Omental fat pad (tissue), 4 donors: Measurements from ENCODE around the gene ZZZ3. TPM values are rescaled to one million over a fixed set of nuclear protein-coding genes. Genes with fewer than 3 reads are reported as not detected.
"Not testable (repeated sequence)": the region's sequence is repeated elsewhere in the genome, so short reads cannot be mapped to it uniquely, and the experiment has no call there.

ENCODE experiments used
- ATAC-seq: fragments of 150-250 bp; one replicate; pipeline ENCODE4 v1.9.1; 2016; ENCODE audit warnings: mild to moderate bottlenecking, moderate library complexity; ENCODE audit not compliant: low FRiP score
- DNase-seq: peaks from one replicate; pipeline ENCODE4 v3.0.0-alpha.2; 2019; ENCODE audit warnings: low spot score
- total RNA-seq, 4 donors: library from RNA; depleted of rRNA; stranded (reverse); fragments of >200 nt; gene quantifications; one replicate each; pipeline ENCODE4 v1.1.0, GENCODE V29; 2016
- TF ChIP-seq, protein P1 (sequence below), 3 donors: fragments of 450-650 bp; IDR thresholded peaks; one replicate each; pipeline ENCODE4 v1.5.1; 2016 to 2017; ENCODE audit warnings: antibody characterized with exemption in 3 of 3, mild to moderate bottlenecking in 3 of 3, moderate library complexity in 2 of 3

The ZZZ3 gene
- total RNA-seq, 4 donors from 2014 or later = 41.2 to 78.7 (median 53.2) TPM

DNA sequence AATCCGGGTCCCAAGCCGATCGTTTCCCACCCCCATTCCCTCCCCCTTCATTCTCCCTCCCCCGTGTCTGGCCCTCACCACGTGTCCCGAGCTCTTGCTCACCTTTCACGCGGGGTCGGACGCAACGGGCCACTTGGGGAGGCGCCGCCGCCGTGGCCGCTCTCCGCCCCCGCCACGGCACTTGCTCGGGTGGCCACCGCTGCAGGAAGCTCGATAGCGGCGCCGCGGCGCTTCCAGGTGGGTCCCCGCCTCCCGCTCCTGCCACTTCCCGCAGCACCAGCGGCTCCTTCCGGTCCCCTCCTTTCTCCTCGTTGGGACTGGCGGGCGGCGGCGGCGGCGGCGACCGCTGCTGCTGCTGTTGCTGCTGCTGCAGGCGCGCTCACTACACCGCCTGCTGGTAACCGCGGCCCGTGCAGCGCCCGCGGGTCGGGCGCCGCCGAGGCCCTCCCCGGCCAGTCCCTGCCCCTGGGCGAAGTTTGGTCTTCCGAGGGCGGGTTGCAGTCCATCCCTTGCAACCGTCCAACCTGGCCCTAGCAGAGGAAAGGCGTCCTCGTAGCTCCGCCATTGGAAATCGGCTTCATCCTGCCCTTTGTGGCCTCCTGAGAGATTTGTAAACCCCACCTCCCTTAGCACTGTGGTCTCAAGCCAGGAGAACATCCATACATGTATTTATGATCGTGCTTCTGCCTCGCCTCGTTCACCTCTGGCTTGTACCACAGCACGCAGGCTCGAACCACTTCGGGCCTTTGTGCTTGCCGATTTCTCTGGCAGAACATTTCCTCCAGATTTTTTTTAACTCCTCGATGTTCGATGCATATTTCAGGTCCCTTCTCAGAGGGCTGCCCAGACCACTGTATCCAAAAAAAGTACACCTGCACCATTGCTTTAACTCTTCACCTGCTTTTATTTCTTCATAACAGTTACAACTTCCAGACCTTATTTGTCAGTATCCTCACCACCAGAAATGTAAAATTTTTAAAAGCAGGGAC is 996 bp upstream of the ZZZ3 start:
- TF ChIP-seq, protein P1, sequence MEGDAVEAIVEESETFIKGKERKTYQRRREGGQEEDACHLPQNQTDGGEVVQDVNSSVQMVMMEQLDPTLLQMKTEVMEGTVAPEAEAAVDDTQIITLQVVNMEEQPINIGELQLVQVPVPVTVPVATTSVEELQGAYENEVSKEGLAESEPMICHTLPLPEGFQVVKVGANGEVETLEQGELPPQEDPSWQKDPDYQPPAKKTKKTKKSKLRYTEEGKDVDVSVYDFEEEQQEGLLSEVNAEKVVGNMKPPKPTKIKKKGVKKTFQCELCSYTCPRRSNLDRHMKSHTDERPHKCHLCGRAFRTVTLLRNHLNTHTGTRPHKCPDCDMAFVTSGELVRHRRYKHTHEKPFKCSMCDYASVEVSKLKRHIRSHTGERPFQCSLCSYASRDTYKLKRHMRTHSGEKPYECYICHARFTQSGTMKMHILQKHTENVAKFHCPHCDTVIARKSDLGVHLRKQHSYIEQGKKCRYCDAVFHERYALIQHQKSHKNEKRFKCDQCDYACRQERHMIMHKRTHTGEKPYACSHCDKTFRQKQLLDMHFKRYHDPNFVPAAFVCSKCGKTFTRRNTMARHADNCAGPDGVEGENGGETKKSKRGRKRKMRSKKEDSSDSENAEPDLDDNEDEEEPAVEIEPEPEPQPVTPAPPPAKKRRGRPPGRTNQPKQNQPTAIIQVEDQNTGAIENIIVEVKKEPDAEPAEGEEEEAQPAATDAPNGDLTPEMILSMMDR (IDR thresholded peaks at IDR 0.05) = peak in 1 of 3 donors; percentile 91
- ATAC-seq (peak; percentile 96), DNase-seq (peak; percentile 60)

DNA sequence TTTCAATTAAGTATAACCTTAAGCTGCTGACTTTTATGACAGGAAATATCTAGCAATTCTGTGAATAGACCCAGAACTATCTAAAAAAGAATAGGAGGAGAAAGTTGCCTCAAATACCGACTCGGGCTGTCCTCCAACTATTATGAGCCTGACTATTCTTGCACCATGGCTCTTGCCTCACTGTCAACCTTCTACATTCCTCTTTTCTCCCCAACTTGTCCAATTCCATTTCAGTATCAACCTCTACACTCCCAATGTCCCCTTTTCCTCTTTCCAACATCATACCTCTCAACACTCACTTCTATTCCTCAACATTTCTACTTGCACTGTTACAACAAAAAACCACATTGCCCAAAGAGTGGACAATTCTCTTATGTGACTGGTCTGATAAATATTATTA is 2.3 kb downstream of the ZZZ3 start:
- TF ChIP-seq, protein P1 (IDR thresholded peaks at IDR 0.05) = no peak
- ATAC-seq (no peak), DNase-seq (no peak)

DNA sequence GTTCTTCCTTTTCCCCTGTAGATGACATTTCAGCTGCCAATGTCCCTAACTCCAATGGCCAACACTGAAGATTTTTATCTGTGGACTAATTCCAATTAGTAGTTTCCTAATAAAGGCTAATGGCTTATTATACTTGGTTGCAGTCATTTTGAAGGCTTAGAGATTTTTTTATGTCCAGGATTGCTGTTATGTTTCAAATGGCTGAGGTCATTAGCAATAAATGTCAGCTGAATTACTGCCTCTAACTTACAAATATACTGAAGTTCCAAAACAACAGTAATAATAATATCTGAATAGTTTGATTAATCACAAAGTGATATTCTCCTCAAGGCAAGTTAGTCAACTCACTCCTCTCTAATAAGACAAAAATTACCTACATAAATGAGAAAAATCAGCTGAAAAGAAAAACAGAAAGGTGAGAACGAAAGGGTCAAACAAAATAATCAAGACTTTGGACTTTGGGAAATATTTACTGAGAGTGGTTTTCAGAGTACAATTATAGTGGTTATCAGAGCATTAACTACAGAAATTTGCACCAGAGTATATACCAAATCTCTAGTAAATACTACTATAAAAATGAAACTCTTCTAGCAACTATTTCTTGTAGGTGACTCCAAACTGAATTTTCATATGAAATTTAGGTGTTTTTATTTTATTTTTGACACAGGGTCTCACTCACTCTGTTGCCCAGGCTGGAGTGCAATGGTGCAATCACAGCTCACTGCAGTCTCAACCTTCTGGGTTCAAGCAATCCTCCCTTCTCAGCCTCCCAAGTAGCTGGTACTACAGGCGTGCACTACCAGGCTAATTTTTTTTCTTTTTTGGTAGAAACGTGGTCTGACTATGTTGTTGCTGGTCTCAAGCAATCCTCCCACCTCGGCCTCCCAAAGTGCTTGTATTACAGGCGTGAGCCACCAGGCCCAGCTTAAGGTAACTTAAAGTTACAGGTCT is 3.5 kb downstream of the ZZZ3 start:
- no peak for DNase-seq

DNA sequence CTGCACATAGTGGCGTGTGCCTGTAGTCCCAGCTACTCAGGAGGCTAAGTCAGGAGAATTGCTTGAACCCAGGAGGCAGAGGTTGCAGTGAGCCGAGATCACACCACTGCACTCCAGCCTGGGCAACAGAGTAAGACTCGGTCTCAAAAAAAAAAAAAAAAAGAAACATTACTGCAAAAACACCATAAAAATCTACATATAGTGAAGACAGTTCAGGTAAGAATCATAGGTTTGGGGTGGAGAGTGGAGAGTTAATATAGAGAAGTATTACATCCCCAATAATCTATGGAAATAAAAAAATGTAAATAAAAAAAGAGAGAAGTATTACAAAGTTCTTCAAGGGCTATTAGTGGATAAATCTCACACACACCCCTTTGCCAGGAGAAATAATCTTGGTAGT is 7.7 kb downstream of the ZZZ3 start:
- DNase-seq, ATAC-seq: not testable (repeated sequence)

More for the DNA sequence above, 3.5 kb downstream of the ZZZ3 start:
- TF ChIP-seq, protein P1 (IDR thresholded peaks at IDR 0.05) = no peak
- no peak for ATAC-seq

DNA sequence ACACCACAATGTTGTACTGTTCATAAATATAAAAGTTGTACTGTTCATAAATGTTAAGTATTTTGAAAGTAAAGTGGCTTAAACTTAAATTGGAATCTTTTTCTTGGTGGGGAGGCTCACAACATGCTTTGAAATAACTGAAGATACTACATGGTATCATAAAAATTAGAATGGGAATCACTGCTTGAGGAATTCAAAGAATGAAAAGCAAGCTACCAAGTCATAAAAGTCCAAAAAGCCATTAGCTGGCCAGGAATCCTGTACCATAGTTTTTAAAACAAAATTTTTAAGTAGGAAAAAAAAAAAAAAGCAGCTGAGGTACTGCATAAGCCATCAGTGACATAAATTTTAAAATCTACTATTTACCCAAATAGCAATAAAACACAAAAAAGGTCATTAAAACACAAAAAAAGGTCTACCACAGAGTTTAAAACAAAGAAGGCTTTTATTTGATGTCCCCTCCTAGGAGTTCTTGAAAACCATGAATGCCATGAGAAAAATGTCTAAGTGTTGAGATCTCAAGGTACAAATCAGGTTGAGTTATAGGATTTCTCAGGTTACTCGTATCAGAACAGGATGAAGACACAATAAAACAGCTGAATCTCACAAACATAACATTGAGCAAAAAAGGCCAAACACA is 8.6 kb downstream of the ZZZ3 start:
- TF ChIP-seq, protein P1 (IDR thresholded peaks at IDR 0.05) = no peak
- no peak for ATAC-seq
- DNase-seq = no peak

DNA sequence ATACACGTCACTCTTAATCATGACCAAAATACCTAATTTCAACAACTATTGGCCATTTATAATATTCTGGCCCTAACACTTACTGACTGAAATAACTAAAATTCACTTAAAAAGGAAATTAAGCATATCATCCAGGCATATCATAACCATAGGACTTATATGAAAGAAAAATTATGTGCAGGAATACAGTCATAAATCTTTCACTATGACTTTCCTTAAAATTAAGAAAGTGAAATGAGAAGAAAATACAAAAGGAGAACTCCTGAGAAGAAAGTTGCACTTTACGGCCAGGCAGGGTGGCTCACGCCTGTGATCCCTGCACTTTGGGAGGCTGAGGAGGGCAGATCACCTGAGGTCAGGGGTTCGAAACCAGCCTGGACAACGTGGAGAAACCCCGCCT is 9.4 kb downstream of the ZZZ3 start:
- no peak for ATAC-seq
- TF ChIP-seq, protein P1 (IDR thresholded peaks at IDR 0.05) = no peak
- no peak for DNase-seq

DNA sequence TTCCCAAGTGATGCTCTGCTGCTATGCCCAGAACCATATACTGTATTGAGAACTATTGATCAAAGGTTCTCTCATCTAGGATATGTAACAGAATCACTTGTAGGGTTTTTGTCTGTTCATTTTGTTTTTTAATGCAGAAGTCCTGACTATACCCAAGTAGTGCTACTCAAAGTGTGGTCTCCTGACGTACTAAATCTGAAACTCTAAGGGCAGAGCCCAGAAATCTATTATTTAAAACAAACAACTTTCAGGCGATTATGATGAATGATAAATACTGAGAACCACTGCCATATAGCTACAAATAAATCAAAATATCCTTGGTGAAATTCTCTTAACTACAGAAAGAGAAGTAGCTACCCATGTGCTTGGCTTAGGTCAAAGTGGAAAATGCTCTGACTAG is 10.1 kb downstream of the ZZZ3 start:
- TF ChIP-seq, protein P1 (IDR thresholded peaks at IDR 0.05) = no peak
- DNase-seq (no peak), ATAC-seq (no peak)
